Astrocyte of the cerebellum (primary cell): ENCODE measurements around the gene BUB3.
A peak's percentile ranks its signal among the peaks of the same experiment; 100 is the strongest.

Experiments used
- DNase-seq: peaks from one replicate; pipeline ENCODE4 v3.0.0-alpha.2; 2011; ENCODE audit warnings: low read depth
- H3K4me3 ChIP-seq: 2 replicates; pipeline ENCODE4 v1.5.1; 2011; ENCODE audit warnings: mild to moderate bottlenecking, low read depth, low read length, moderate library complexity
- in situ Hi-C: cut with HindIII; loops from 2 replicates; pipeline ENCODE4 v1.10.0; 2017; ENCODE audit warnings: low sequenced_read_pairs
- TF ChIP-seq, protein P1 (sequence below): IDR thresholded peaks from 2 replicates; pipeline ENCODE4 v1.5.1; 2012; ENCODE audit warnings: low read length, low read depth, moderate library complexity, mild to moderate bottlenecking; ENCODE audit errors: missing control alignments

BUB3 gene

DNA sequence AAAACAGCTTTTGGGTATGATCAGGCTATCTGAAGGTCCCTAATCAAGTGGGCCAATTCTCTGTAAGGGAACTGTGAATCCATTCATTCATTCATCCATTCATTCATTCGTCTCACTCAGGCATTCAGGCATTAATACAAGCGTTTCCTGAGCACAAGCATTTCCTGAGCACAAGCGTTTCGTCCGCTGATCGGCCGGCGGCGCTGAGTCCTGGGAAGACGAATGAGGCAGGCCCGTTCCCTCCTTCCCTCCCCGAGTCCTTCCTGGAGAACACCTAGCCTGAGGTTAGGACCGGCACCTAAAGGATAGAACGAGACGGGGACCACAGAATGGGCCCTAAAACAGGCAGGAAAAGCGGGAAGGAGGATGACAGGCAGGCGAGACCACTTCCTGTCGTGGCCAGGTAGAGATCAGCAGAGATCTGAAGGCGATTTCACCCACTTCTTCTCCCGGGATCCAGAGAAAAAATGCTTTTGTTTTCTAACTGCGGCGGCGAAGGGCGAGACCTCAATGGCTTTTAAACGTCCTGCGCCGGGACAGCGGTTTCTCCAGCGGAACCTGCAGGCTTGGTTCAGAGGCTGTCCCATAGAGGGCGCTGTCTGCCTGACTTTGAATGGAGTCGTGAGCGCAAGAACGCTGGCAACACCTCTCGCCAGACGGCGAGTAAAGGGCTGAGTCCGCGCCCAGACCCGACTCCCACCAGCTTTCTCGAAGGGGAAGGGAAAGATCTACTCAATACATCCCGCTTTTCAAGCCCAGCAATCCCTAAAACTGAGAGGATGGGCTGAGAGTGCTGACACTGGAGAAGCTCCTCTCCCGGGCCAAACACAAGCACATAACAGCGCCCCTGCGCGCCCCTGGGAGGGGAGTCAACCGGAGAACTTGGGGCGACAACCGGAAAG lies 21.4 kb upstream of the BUB3 start:
- peak; percentile 71 for DNase-seq
- in situ Hi-C loops: no loop called here
- TF ChIP-seq, protein P1, sequence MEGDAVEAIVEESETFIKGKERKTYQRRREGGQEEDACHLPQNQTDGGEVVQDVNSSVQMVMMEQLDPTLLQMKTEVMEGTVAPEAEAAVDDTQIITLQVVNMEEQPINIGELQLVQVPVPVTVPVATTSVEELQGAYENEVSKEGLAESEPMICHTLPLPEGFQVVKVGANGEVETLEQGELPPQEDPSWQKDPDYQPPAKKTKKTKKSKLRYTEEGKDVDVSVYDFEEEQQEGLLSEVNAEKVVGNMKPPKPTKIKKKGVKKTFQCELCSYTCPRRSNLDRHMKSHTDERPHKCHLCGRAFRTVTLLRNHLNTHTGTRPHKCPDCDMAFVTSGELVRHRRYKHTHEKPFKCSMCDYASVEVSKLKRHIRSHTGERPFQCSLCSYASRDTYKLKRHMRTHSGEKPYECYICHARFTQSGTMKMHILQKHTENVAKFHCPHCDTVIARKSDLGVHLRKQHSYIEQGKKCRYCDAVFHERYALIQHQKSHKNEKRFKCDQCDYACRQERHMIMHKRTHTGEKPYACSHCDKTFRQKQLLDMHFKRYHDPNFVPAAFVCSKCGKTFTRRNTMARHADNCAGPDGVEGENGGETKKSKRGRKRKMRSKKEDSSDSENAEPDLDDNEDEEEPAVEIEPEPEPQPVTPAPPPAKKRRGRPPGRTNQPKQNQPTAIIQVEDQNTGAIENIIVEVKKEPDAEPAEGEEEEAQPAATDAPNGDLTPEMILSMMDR: peak; percentile 90
- peak overlapping the region; percentile 15 for H3K4me3 ChIP-seq

DNA sequence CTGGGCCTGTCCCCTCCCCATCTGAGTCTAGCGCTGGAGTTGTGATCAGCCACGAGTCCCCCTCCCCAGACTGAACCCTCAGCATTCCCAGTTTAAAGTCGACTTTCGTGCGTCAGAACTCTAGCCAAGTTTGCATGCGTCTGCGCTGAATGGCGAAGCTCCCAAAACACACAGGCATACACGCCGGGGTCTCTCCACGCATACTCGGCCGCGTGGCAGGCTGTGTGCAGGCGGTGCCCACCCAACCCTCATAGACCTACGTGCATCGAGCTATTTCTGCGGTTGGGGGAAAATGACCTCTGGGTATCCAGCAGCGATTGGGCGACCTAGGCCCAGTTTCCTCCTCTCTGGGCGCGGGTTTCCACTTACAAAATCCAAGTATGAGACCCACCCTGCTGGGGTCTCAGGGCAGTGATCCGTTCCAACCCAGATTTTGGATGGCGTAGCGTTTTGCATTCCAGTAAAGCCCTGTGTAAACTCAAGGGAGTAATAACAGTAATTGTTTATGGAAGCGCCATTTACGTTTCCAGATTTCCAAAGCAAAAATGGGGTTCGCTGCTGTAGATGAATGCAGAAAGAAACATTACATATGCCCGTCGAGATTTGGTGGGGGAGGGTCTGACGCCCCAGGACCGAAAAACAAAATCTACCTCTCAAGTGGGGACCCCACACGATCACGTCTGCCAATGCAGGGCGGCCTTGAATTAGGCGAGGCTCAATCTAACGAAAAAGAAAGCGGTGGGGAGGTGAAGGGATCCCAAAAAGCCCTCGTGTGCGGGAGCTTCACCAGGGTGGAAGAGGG lies 20.5 kb upstream of the BUB3 start:
- H3K4me3 ChIP-seq: no peak overlapping the region
- TF ChIP-seq, protein P1: no peak
- DNase-seq: no peak
- in situ Hi-C loops: no loop called here

DNA sequence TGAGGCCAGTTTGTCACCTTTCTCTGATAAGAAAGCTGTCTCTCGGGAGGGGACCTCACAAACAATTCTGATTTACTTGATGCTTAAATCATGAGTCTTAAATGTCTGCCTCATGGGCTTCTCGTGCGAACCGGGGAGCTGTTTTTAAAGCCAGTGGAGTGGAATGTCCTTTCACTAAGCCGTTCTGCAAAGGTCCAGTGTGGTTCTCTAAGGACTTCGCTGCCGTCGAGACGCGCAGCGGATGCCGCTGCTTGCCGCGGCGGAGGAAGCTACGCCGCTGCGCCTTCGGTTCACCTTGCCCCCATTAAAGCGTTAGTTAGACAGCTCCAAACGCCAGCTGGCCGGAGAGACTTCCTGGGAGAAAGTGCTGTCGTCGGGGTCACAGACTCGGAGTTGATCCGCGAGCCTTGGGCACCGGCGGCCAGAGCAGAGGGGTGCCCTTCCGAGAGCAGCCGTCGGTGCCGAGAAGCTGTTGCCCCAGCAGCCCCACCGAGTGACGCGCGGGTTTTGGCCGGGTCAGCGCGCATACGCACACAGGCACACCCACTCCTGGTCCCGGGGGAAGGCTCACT lies 19.8 kb upstream of the BUB3 start:
- in situ Hi-C loops: no loop called here
- no peak for DNase-seq
- TF ChIP-seq, protein P1: no peak
- H3K4me3 ChIP-seq: no peak overlapping the region

DNA sequence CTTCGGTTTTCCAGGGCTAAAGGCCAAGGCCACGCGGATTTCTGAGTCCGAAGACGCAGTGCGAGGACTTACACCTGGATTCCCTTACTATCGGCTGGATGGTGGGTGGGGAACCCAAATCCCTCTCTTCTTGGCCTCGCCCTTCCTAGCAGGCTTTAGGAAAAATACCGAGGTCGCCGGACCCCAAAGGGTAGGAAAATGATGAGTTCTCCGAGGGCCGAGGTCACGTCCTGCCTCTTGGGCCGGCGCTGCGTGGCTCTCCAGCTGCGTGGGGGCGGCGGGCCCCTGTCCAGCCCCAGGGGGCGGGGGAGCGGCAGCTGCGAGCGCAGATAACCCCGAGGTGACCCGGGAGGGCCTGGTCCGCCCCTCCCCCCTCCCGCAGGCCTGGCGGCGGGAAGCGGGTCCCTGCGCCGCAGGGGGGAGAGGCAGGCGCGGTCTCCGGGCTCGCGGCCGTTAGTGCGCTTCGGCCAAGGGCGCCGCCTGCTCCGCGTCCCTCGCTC lies 19.2 kb upstream of the BUB3 start:
- no peak for DNase-seq
- in situ Hi-C loops: no loop called here
- no peak overlapping the region for H3K4me3 ChIP-seq
- TF ChIP-seq, protein P1: no peak

DNA sequence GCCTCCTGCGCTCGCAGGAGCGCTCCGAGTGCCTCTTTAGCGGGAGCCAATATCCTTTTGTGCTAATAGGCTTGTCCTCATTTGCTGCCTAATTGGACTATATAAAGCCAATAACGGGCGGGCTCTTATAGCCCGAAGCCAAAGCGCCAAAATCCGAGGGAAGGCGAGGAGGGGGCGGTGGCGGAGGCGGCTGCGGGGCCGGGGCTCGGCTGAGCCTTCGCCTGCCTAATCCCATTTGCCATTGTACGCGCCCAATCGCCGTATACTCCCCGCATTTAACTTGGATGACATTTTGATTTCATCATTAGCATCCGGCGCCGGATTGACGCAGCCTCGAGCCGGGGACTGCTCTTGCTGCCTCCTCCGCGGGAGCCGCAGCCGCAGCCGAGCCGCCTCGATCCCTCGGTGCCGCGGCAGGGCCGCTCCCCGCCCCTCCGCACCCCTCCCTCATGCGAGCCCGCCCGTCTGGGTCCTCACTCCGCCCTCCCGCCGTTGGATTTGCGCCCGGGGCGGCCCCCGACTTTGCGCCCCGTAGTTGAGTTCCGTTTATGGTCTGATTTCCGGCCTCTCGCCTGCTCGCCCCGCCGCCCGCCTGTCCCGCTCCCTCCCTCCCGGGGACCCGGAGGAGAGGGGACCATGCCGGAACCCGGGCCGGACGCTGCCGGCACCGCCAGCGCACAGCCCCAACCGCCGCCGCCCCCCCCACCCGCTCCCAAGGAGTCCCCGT lies 18.6 kb upstream of the BUB3 start, which contains the start of gene HMX3:
TSS of gene HMX3 (plus strand) at position 556 of the 727 bp plus-strand sequence. CDS start at position 637, 81 bp downstream.
- DNase-seq: no peak
- in situ Hi-C loops: no loop called here
- peak within 1 kb of the TSS; percentile 12 for H3K4me3 ChIP-seq
- TF ChIP-seq, protein P1: no peak
